Cardiac muscle cell (in vitro differentiated cells and primary cell): Measurements from ENCODE around the gene ZIC2. TPM values are rescaled to one million over a fixed set of nuclear protein-coding genes. Genes with fewer than 3 reads are reported as not detected.

Experiments used
- DNase-seq, 2 donors: peaks; one replicate each; pipeline versions ENCODE4 v3.0.0 to v3.0.0-alpha.2; 2010 to 2017; ENCODE audit warnings: low read depth in 1 of 2, low spot score in 1 of 2
- H3K27ac ChIP-seq: fragments of 200-600 bp; sonication (generic); 2 replicates; pipeline ENCODE4 v1.5.1; 2016
- H3K27me3 ChIP-seq: fragments of 200-600 bp; sonication (generic); 2 replicates; pipeline ENCODE4 v1.6.0; 2016; ENCODE audit warnings: control low read depth
- H3K36me3 ChIP-seq: fragments of 200-600 bp; sonication (generic); 2 replicates; pipeline ENCODE4 v1.5.1; 2016; ENCODE audit warnings: control low read depth
- H3K4me1 ChIP-seq: fragments of 200-600 bp; sonication (generic); 2 replicates; pipeline ENCODE4 v1.8.1; 2017; ENCODE audit warnings: low read depth, mild to moderate bottlenecking, mixed run types
- H3K4me3 ChIP-seq: fragments of 200-600 bp; sonication (generic); 2 replicates; pipeline ENCODE4 v1.5.1; 2016; ENCODE audit warnings: mild to moderate bottlenecking
- H3K9me3 ChIP-seq: fragments of 200-600 bp; sonication (generic); 2 replicates; pipeline ENCODE4 v1.5.1; 2017; ENCODE audit warnings: low read depth, mild to moderate bottlenecking, control low read depth
- CTCF ChIP-seq: IDR thresholded peaks from 2 replicates; pipeline ENCODE4 v1.5.1; 2012; ENCODE audit warnings: low read depth, mild to moderate bottlenecking, low read length
- polyA plus RNA-seq: library from polyadenylated mRNA; unstranded; fragments of >200 nt; fragmentation: Nextera tagmentation; extraction: Ambion mirVana; gene quantifications from 2 replicates; pipeline ENCODE4 v1.2.1, GENCODE V29; 2016
- total RNA-seq: library from RNA; depleted of rRNA; stranded (reverse); fragments of >200 nt; gene quantifications from 2 replicates; pipeline ENCODE4 v1.2.3, GENCODE V29; 2016

The ZIC2 gene
- total and polyA plus RNA-seq, 2 experiments from 2014 or later = 0.06 to 0.21 TPM

- no peak for TF ChIP-seq CTCF
- Histone ChIP-seq H3K27me3 (peaks cover 96% of the 10 kb centered on the region), H3K9me3 (no peaks in the 10 kb centered on the region), H3K27ac (no peak overlapping the region), H3K4me1 (no peaks in the 10 kb centered on the region), H3K36me3 (no peaks in the 10 kb centered on the region), H3K4me3 (peak overlapping the region; percentile 20)
- peak in 1 of 2 donors; percentile 24 for DNase-seq
These were observed 24.9 kb upstream of the ZIC2 start for GRCh38 chr13:99956473-99957349.

GRCh38 chr13:99958406-99959126, 23.0 kb upstream of the ZIC2 start:
- H3K9me3 ChIP-seq = no peaks in the 10 kb centered on the region
- no peak overlapping the region for H3K27ac ChIP-seq
- TF ChIP-seq CTCF = no peak
- peak in 1 of 2 donors; percentile 13 for DNase-seq
- H3K4me3 ChIP-seq = no peak overlapping the region
- no peaks in the 10 kb centered on the region for H3K4me1 ChIP-seq
- H3K36me3 ChIP-seq = no peaks in the 10 kb centered on the region
- peaks cover 96% of the 10 kb centered on the region for H3K27me3 ChIP-seq

- H3K4me3 ChIP-seq = no peak overlapping the region
- no peak for TF ChIP-seq CTCF
- peaks cover 96% of the 10 kb centered on the region for H3K27me3 ChIP-seq
- H3K4me1 ChIP-seq = no peaks in the 10 kb centered on the region
- DNase-seq = no peak
- no peaks in the 10 kb centered on the region for H3K9me3 ChIP-seq
- no peak overlapping the region for H3K27ac ChIP-seq
- no peaks in the 10 kb centered on the region for H3K36me3 ChIP-seq
These were observed 22.5 kb upstream of the ZIC2 start for GRCh38 chr13:99959127-99959539.

GRCh38 chr13:99959540-99960230, 21.9 kb upstream of the ZIC2 start:
- no peaks in the 10 kb centered on the region for H3K36me3 ChIP-seq
- H3K9me3 ChIP-seq = no peaks in the 10 kb centered on the region
- H3K4me1 ChIP-seq = no peaks in the 10 kb centered on the region
- H3K27ac ChIP-seq = no peak overlapping the region
- peak overlapping the region; percentile 23 for H3K4me3 ChIP-seq
- peak; percentile 12 for TF ChIP-seq CTCF
- peaks cover 91% of the 10 kb centered on the region for H3K27me3 ChIP-seq
- DNase-seq = peak in 1 of 2 donors; percentile 9

GRCh38 chr13:99960663-99961311, 20.8 kb upstream of the ZIC2 start:
- no peak for TF ChIP-seq CTCF
- Histone ChIP-seq H3K27me3 (peaks cover 84% of the 10 kb centered on the region), H3K27ac (no peak overlapping the region), H3K4me3 (no peak overlapping the region), H3K9me3 (no peaks in the 10 kb centered on the region), H3K36me3 (no peaks in the 10 kb centered on the region), H3K4me1 (no peaks in the 10 kb centered on the region)
- DNase-seq = no peak
